Astrocyte (in vitro differentiated cells and primary cell): ENCODE results near the gene KRTAP1-4. TPM values are rescaled to one million over a fixed set of nuclear protein-coding genes. Genes with fewer than 3 reads are reported as not detected.

Source experiments
- DNase-seq: peaks from one replicate; pipeline ENCODE4 v3.0.0-alpha.2; 2010; ENCODE audit warnings: low read depth
- FAIRE-seq: peaks from 2 replicates; lab custom pipeline; 2011; peaks lifted over from hg19 to GRCh38; lab: Jason Lieb, UNC
- H2AFZ ChIP-seq: 2 replicates; pipeline ENCODE4 v1.6.0; 2012; ENCODE audit warnings: low read depth, low read length, inconsistent platforms
- H3K27ac ChIP-seq: 2 replicates; pipeline ENCODE4 v1.5.1; 2011; ENCODE audit warnings: low read depth, low read length, inconsistent platforms
- H3K27me3 ChIP-seq: 2 replicates; pipeline ENCODE4 v1.6.0; 2011; ENCODE audit warnings: low read length, inconsistent platforms; ENCODE audit not compliant: insufficient read depth
- H3K36me3 ChIP-seq: 2 replicates; pipeline ENCODE4 v1.5.1; 2011; ENCODE audit warnings: low read length, inconsistent platforms; ENCODE audit not compliant: insufficient read depth
- H3K4me1 ChIP-seq: 2 replicates; pipeline ENCODE4 v1.5.1; 2011; ENCODE audit warnings: low read length, inconsistent platforms; ENCODE audit not compliant: insufficient read depth
- H3K4me2 ChIP-seq: 2 replicates; pipeline ENCODE4 v1.6.0; 2012; ENCODE audit warnings: low read length, inconsistent platforms
- H3K4me3 ChIP-seq: 2 replicates; pipeline ENCODE4 v1.5.1; 2011; ENCODE audit warnings: low read depth, mild to moderate bottlenecking, low read length, inconsistent platforms; ENCODE audit not compliant: insufficient read depth
- H3K79me2 ChIP-seq: 2 replicates; pipeline ENCODE4 v1.6.0; 2012; ENCODE audit warnings: mild to moderate bottlenecking, low read length, inconsistent platforms; ENCODE audit not compliant: insufficient read depth
- H3K9ac ChIP-seq: 2 replicates; pipeline ENCODE4 v1.6.0; 2012; ENCODE audit warnings: mild to moderate bottlenecking, low read length, inconsistent platforms
- H3K9me3 ChIP-seq: 2 replicates; pipeline ENCODE4 v1.5.1; 2012; ENCODE audit warnings: low read depth, mild to moderate bottlenecking, low read length, inconsistent platforms; ENCODE audit not compliant: insufficient read depth
- H4K20me1 ChIP-seq: 2 replicates; pipeline ENCODE4 v1.6.0; 2012; ENCODE audit warnings: low read length, inconsistent platforms; ENCODE audit not compliant: insufficient read depth
- H3K27ac Mint-ChIP-seq: one replicate; pipeline ENCODE4 v1.8.0; 2021; ENCODE audit warnings: mild to moderate bottlenecking, mixed read lengths; ENCODE audit not compliant: unreplicated experiment
- H3K27me3 Mint-ChIP-seq: one replicate; pipeline ENCODE4 v1.8.0; 2021; ENCODE audit warnings: low read depth, mixed read lengths; ENCODE audit not compliant: unreplicated experiment
- H3K36me3 Mint-ChIP-seq: one replicate; pipeline ENCODE4 v1.8.0; 2021; ENCODE audit warnings: low read depth, mixed read lengths; ENCODE audit not compliant: unreplicated experiment
- H3K4me1 Mint-ChIP-seq: one replicate; pipeline ENCODE4 v1.8.0; 2021; ENCODE audit warnings: low read depth, mixed read lengths; ENCODE audit not compliant: unreplicated experiment
- H3K4me3 Mint-ChIP-seq: one replicate; pipeline ENCODE4 v1.8.0; 2021; ENCODE audit warnings: mild to moderate bottlenecking, moderate library complexity, mixed read lengths; ENCODE audit not compliant: unreplicated experiment
- H3K9me3 Mint-ChIP-seq: one replicate; pipeline ENCODE4 v1.8.0; 2021; ENCODE audit warnings: mild to moderate bottlenecking, mixed read lengths; ENCODE audit not compliant: unreplicated experiment
- CTCF ChIP-seq: IDR thresholded peaks from 2 replicates; pipeline ENCODE4 v1.5.1; 2011; ENCODE audit warnings: low read depth, mild to moderate bottlenecking, inconsistent platforms, low read length, moderate library complexity; ENCODE audit not compliant: insufficient read depth
- EZH2 ChIP-seq: IDR thresholded peaks from 2 replicates; pipeline ENCODE4 v1.6.1; 2012; ENCODE audit warnings: mild to moderate bottlenecking, low read length, inconsistent platforms; ENCODE audit not compliant: insufficient read depth
- total RNA-seq: library from RNA; stranded (reverse); gene quantifications from 2 replicates; pipeline ENCODE4 v1.2.1, GENCODE V29; 2021

The KRTAP1-4 gene
- total RNA-seq, 1 donor from 2014 or later, result not detected

GRCh38 chr17:41054025-41054424 is 24.0 kb upstream of the KRTAP1-4 start:
- Histone ChIP-seq H3K9me3 (no peaks in the 10 kb centered on the region), H3K4me1 (peaks cover 10% of the 10 kb centered on the region), H3K79me2 (no peaks in the 10 kb centered on the region), H3K9ac (no peak overlapping the region), H3K27me3 (no peaks in the 10 kb centered on the region), H2AFZ (no peak overlapping the region), H3K36me3 (no peaks in the 10 kb centered on the region), H3K27ac (no peak overlapping the region), H4K20me1 (no peaks in the 10 kb centered on the region), H3K4me3 (no peak overlapping the region), H3K4me2 (no peak overlapping the region)
- FAIRE-seq (no peak), DNase-seq (no peak)
- peaks cover 15% of the 10 kb centered on the region for H3K4me1 Mint-ChIP-seq
- no peak overlapping the region for H3K27ac Mint-ChIP-seq
- H3K4me3 Mint-ChIP-seq, result no peak overlapping the region
- H3K27me3 Mint-ChIP-seq, result no peaks in the 10 kb centered on the region
- peaks cover 2% of the 10 kb centered on the region for H3K9me3 Mint-ChIP-seq
- H3K36me3 Mint-ChIP-seq, result no peaks in the 10 kb centered on the region
- TF ChIP-seq EZH2 (no peak), CTCF (no peak)

GRCh38 chr17:41052566-41052965 is 22.6 kb upstream of the KRTAP1-4 start:
- Histone ChIP-seq H3K36me3 (no peaks in the 10 kb centered on the region), H3K4me1 (peaks cover 14% of the 10 kb centered on the region), H3K9ac (no peak overlapping the region), H4K20me1 (no peaks in the 10 kb centered on the region), H3K4me3 (no peak overlapping the region), H2AFZ (no peak overlapping the region), H3K9me3 (no peaks in the 10 kb centered on the region), H3K79me2 (no peaks in the 10 kb centered on the region), H3K4me2 (no peak overlapping the region), H3K27ac (no peak overlapping the region), H3K27me3 (no peaks in the 10 kb centered on the region)
- Mint-ChIP-seq H3K4me1 (peaks cover 16% of the 10 kb centered on the region), H3K4me3 (no peak overlapping the region), H3K27ac (no peak overlapping the region), H3K27me3 (no peaks in the 10 kb centered on the region), H3K36me3 (no peaks in the 10 kb centered on the region), H3K9me3 (no peaks in the 10 kb centered on the region)
- FAIRE-seq (peak; percentile 32), DNase-seq (peak; percentile 75)
- TF ChIP-seq EZH2, result no peak
- no peak for TF ChIP-seq CTCF

GRCh38 chr17:41049110-41049509 is 19.1 kb upstream of the KRTAP1-4 start:
- Mint-ChIP-seq H3K27me3 (no peaks in the 10 kb centered on the region), H3K36me3 (no peaks in the 10 kb centered on the region), H3K9me3 (no peaks in the 10 kb centered on the region), H3K4me3 (no peak overlapping the region), H3K27ac (peak overlapping the region; percentile 72), H3K4me1 (peaks cover 14% of the 10 kb centered on the region)
- Histone ChIP-seq H3K4me3 (peak overlapping the region; percentile 13), H3K9ac (peak overlapping the region; percentile 66), H3K27me3 (no peaks in the 10 kb centered on the region), H3K4me2 (peak overlapping the region; percentile 63), H3K36me3 (no peaks in the 10 kb centered on the region), H3K27ac (peak overlapping the region; percentile 87), H3K9me3 (no peaks in the 10 kb centered on the region), H3K79me2 (no peaks in the 10 kb centered on the region), H2AFZ (no peak overlapping the region), H3K4me1 (peaks cover 14% of the 10 kb centered on the region), H4K20me1 (no peaks in the 10 kb centered on the region)
- FAIRE-seq (no peak), DNase-seq (peak; percentile 84)
- TF ChIP-seq CTCF (no peak), EZH2 (no peak)
